ENCODE measurements around the gene STAT3.

Gene STAT3

GRCh38 chr17:42359133-42359532 is 29.1 kb downstream of the STAT3 start:
- no peak for TF ChIP-seq CTCF (IDR thresholded peaks at IDR 0.05; ENCODE audit: low read depth, low read length)
- peaks cover 3% of the 10 kb centered on the region; the same call in 1 of the 2 replicates for H3K4me1 ChIP-seq
- DNase-seq, result no peak
- H3K9me3 ChIP-seq, result no peaks in the 10 kb centered on the region
- no peak overlapping the region for H3K4me3 ChIP-seq (ENCODE audit: low read depth, low read length)
- H3K36me3 ChIP-seq, result peaks cover 3% of the 10 kb centered on the region
- no peaks in the 10 kb centered on the region for H3K27me3 ChIP-seq

DNA sequence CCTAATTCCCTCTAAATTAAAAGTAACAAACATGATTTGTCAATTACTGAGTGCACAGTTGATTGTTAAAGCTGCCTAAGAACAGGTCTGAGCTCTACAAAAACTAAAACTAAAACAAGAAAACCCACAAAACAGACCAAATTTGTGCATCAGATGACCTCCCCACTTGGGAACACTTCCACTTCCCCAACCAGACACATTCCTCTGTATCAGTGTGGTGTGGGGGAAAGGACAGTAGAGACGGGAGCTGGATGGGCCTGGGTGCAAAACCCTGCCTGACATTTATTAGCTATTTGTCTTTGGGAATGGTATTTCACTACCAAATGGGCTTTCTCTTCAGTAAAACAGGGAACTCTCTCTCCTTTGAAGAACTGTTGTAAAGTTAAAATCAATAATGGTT is 29.8 kb downstream of the STAT3 start:
- no peak for TF ChIP-seq CTCF (IDR thresholded peaks at IDR 0.05; ENCODE audit: low read depth, low read length)
- Histone ChIP-seq H3K27me3 (no peaks in the 10 kb centered on the region), H3K36me3 (peaks cover 3% of the 10 kb centered on the region), H3K4me1 (peaks cover 3% of the 10 kb centered on the region; the same call in 1 of the 2 replicates), H3K9me3 (no peaks in the 10 kb centered on the region), H3K4me3 (ENCODE audit: low read depth, low read length) (no peak overlapping the region)
- DNase-seq, result no peak

DNA sequence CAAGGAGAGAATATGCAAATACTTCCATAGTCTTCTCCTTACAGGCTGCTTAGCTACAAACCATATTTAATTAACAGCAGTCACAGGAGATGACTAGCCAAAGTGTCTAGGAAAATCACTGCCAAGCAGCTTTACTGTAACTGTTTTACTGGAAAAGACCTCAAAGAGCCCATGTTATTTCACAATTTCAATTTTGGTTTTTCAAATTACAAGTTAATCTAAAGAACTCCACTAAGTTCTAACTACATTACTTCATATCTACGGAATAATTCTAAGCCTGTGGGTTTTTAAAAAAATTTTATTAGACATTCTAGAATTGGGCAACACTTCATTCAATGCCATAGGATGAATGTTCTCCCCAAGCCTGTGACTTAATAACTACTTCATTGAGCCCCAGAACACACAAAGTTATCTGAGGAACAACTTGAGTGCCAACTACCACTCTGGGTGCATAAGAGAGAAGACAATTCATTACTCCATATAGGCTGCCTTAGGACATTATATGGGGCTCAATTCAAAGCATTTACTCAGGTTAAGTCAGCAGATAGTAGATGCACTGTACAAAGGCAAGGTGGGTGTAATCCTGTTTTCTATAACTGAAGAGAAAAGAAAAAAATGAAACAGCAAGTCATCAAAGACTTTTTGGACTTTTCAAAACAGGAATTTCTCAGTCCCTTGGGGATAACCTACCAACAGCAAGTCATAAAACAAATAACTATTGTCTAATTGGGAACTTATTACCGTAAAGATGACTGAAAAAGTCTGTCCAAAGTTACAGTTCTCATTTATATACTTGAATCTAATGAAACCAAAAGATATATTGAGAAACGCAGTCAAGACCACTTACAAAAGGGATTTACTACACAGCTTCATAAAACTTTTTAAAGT is 33.0 kb downstream of the STAT3 start:
- no peak for TF ChIP-seq CTCF (IDR thresholded peaks at IDR 0.05; ENCODE audit: low read depth, low read length)
- Histone ChIP-seq H3K4me1 (peaks cover 3% of the 10 kb centered on the region; the same call in 1 of the 2 replicates), H3K4me3 (ENCODE audit: low read depth, low read length) (no peak overlapping the region), H3K27me3 (no peaks in the 10 kb centered on the region), H3K9me3 (no peaks in the 10 kb centered on the region), H3K36me3 (no peaks in the 10 kb centered on the region)
- no peak for DNase-seq

DNA sequence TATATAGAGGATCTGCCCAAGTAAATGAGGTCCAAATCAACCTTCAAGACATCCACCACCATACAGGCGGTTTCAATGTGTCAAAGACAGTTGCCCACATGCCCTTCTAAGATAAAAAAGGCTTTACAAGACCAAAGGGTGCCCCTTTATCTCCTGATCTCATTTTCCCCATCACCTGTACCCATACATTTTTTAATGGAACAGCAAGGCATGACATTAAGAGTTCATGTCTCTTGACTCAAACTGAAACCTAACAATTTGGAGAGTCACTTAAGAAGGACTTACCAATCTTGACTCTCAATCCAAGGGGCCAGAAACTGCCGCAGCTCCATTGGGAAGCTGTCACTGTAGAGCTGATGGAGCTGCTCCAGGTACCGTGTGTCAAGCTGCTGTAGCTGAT is 40.1 kb downstream of the STAT3 start:
- Histone ChIP-seq H3K36me3 (peaks cover 10% of the 10 kb centered on the region), H3K27me3 (no peaks in the 10 kb centered on the region), H3K4me3 (ENCODE audit: low read depth, low read length) (no peak overlapping the region), H3K9me3 (no peaks in the 10 kb centered on the region), H3K4me1 (peaks cover 6% of the 10 kb centered on the region)
- no peak for DNase-seq
- no peak for TF ChIP-seq CTCF (IDR thresholded peaks at IDR 0.05; ENCODE audit: low read depth, low read length)

- no peaks in the 10 kb centered on the region for H3K9me3 ChIP-seq
- TF ChIP-seq CTCF (IDR thresholded peaks at IDR 0.05; ENCODE audit: low read depth, low read length), result no peak
- no peak overlapping the region for H3K4me3 ChIP-seq (ENCODE audit: low read depth, low read length)
- no peak for DNase-seq
- peaks cover 11% of the 10 kb centered on the region for H3K36me3 ChIP-seq
- H3K4me1 ChIP-seq, result peaks cover 6% of the 10 kb centered on the region
- H3K27me3 ChIP-seq, result no peaks in the 10 kb centered on the region
These were observed 40.6 kb downstream of the STAT3 start for GRCh38 chr17:42347606-42348005.

- no peak for TF ChIP-seq CTCF (IDR thresholded peaks at IDR 0.05; ENCODE audit: low read depth, low read length)
- Histone ChIP-seq H3K36me3 (peaks cover 14% of the 10 kb centered on the region), H3K9me3 (no peaks in the 10 kb centered on the region), H3K4me1 (peaks cover 6% of the 10 kb centered on the region), H3K4me3 (ENCODE audit: low read depth, low read length) (no peak overlapping the region), H3K27me3 (no peaks in the 10 kb centered on the region)
- no peak for DNase-seq
These were observed 41.0 kb downstream of the STAT3 start for GRCh38 chr17:42347198-42347597.

All from BE2C (cell line).